Measurements from ENCODE around the gene P4HA2. TPM values are rescaled to one million over a fixed set of nuclear protein-coding genes. Genes with fewer than 3 reads are reported as not detected.

P4HA2 gene
- polyA plus RNA-seq, 1 of the 3 experiments (the other 2 are of a cell fraction), result 67.2 TPM

- 79% methylated on average over 9 of the region's 13 CpGs for WGBS (ENCODE audit: low lambda C conversion rate)
- H3K27ac ChIP-seq (ENCODE audit: low read depth in 2 of 2, low read length in 1 of 2), result peak overlapping the region; percentile 25 to 29; a peak in 3 of 4 replicates
- peak overlapping the region; percentile 100 for H3K4me2 ChIP-seq
- H3K9ac ChIP-seq, result peak overlapping the region; percentile 11; the same call in 1 of the 2 replicates
- peaks cover 33 to 37% of the 10 kb centered on the region in 2 experiments; a peak in 3 of 4 replicates for H3K4me1 ChIP-seq (ENCODE audit: control insufficient read depth in 1 of 2, insufficient read depth in 2 of 2, low read depth in 1 of 2, low read length in 1 of 2)
- H3K9me2 ChIP-seq, result no peaks in the 10 kb centered on the region
- H3K36me3 ChIP-seq (replicated peaks in 1 of 2; ENCODE audit: control insufficient read depth in 1 of 2, insufficient read depth in 2 of 2, low read length in 1 of 2), result no peaks in the 10 kb centered on the region
- no peak overlapping the region for H2AFZ ChIP-seq (ENCODE audit: low read depth)
- H3K27me3 ChIP-seq (ENCODE audit: insufficient read depth), result no peaks in the 10 kb centered on the region
- peak; percentile 35 for DNase-seq
- ChIA-PET CTCF (interaction anchor here (0.7 to 7.4 kb wide), 6 partner anchors 9 to 161 kb away, joined by 3 to 50 read pairs (median 4); no protein-coding TSS in a partner anchor), POLR2A (interaction anchor here (0.7 to 1.1 kb wide), 2 partner anchors 10 to 34 kb away, joined by 3 to 4 read pairs; no protein-coding TSS in a partner anchor)
- H4K20me1 ChIP-seq (ENCODE audit: insufficient read depth), result peaks cover 4% of the 10 kb centered on the region
- no peaks in the 10 kb centered on the region for H3K9me3 ChIP-seq
- H3K4me3 ChIP-seq (ENCODE audit: low read depth in 2 of 2, low read length in 1 of 2), result peak overlapping the region in 1 of 2 experiments; percentile 10; a peak in 1 of 4 replicates
- peaks cover 7% of the 10 kb centered on the region for H3F3A ChIP-seq (replicated peaks; ENCODE audit: insufficient read depth)
- no peak for TF ChIP-seq NRF1 (IDR thresholded peaks at IDR 0.05; ENCODE audit: low read depth, low read length)
- peak; percentile 74 for TF ChIP-seq NFIC (IDR thresholded peaks at IDR 0.05; ENCODE audit: borderline replicate concordance)
- peak; percentile 9; the same call in 1 of the 2 replicates for TF ChIP-seq TCF12 (IDR thresholded peaks at IDR 0.05)
- H3K79me2 ChIP-seq (ENCODE audit: insufficient read depth), result peaks cover 58% of the 10 kb centered on the region
Measured at GRCh38 chr5:132225165-132226032, 2.3 kb downstream of the P4HA2 start.

- no peaks in the 10 kb centered on the region for H3K9me2 ChIP-seq
- H2AFZ ChIP-seq (ENCODE audit: low read depth), result no peak overlapping the region
- H3K4me3 ChIP-seq (ENCODE audit: low read depth in 2 of 2, low read length in 1 of 2), result no peak overlapping the region
- H3K36me3 ChIP-seq (replicated peaks in 1 of 2; ENCODE audit: control insufficient read depth in 1 of 2, insufficient read depth in 2 of 2, low read length in 1 of 2), result no peaks in the 10 kb centered on the region
- no peak for DNase-seq
- H3K79me2 ChIP-seq (ENCODE audit: insufficient read depth), result peaks cover 61% of the 10 kb centered on the region
- TF ChIP-seq NRF1 (IDR thresholded peaks at IDR 0.05; ENCODE audit: low read depth, low read length) (no peak), MXI1 (IDR thresholded peaks at IDR 0.05; ENCODE audit: low read depth, low read length) (no peak), SMC3 (IDR thresholded peaks at IDR 0.05; ENCODE audit: low read depth, low read length) (no peak), MEF2A (IDR thresholded peaks at IDR 0.05; ENCODE audit: borderline replicate concordance, low read depth) (no peak), RAD21 (IDR thresholded peaks at IDR 0.05; ENCODE audit: low read length) (no peak), EZH2phosphoT487 (IDR thresholded peaks at IDR 0.05; ENCODE audit: borderline replicate concordance, low read depth) (no peak)
- peaks cover 4% of the 10 kb centered on the region for H4K20me1 ChIP-seq (ENCODE audit: insufficient read depth)
- H3K9me3 ChIP-seq, result no peaks in the 10 kb centered on the region
- peak overlapping the region; percentile 11; the same call in 1 of the 2 replicates for H3K9ac ChIP-seq
- no peaks in the 10 kb centered on the region for H3K27me3 ChIP-seq (ENCODE audit: insufficient read depth)
- H3K4me2 ChIP-seq, result peak overlapping the region; percentile 100
- ChIA-PET POLR2A (interaction anchor here (0.7 to 1.1 kb wide), 2 partner anchors 9 to 35 kb away, joined by 3 to 4 read pairs; no protein-coding TSS in a partner anchor), CTCF (interaction anchor here (0.7 to 7.4 kb wide), 5 partner anchors 8 to 45 kb away, joined by 3 to 50 read pairs (median 3); no protein-coding TSS in a partner anchor)
- H3K4me1 ChIP-seq (ENCODE audit: control insufficient read depth in 1 of 2, insufficient read depth in 2 of 2, low read depth in 1 of 2, low read length in 1 of 2), result peaks cover 33 to 37% of the 10 kb centered on the region in 2 experiments; a peak in 3 of 4 replicates
- peaks cover 7% of the 10 kb centered on the region for H3F3A ChIP-seq (replicated peaks; ENCODE audit: insufficient read depth)
- 81% methylated on average over 1 of the region's 1 CpG for WGBS (ENCODE audit: low lambda C conversion rate)
- peak overlapping the region; percentile 25 to 29; a peak in 1 of 4 replicates for H3K27ac ChIP-seq (ENCODE audit: low read depth in 2 of 2, low read length in 1 of 2)
Measured at GRCh38 chr5:132224716-132225115, 2.9 kb downstream of the P4HA2 start.

GRCh38 chr5:132223861-132224260 lies 3.8 kb downstream of the P4HA2 start:
- H3F3A ChIP-seq (replicated peaks; ENCODE audit: insufficient read depth), result peaks cover 7% of the 10 kb centered on the region
- no peaks in the 10 kb centered on the region for H3K9me2 ChIP-seq
- no peak overlapping the region for H3K27ac ChIP-seq (ENCODE audit: low read depth in 2 of 2, low read length in 1 of 2)
- no peak overlapping the region for H2AFZ ChIP-seq (ENCODE audit: low read depth)
- WGBS (ENCODE audit: low lambda C conversion rate), result 100% methylated on average over 1 of the region's 2 CpGs
- peaks cover 33 to 37% of the 10 kb centered on the region in 2 experiments; a peak in 3 of 4 replicates for H3K4me1 ChIP-seq (ENCODE audit: control insufficient read depth in 1 of 2, insufficient read depth in 2 of 2, low read depth in 1 of 2, low read length in 1 of 2)
- ChIA-PET CTCF (interaction anchor here (0.7 to 7.4 kb wide), 3 partner anchors 14 to 194 kb away, joined by 3 to 50 read pairs (median 8); no protein-coding TSS in a partner anchor), POLR2A (no interaction called here)
- H3K36me3 ChIP-seq (replicated peaks in 1 of 2; ENCODE audit: control insufficient read depth in 1 of 2, insufficient read depth in 2 of 2, low read length in 1 of 2), result no peaks in the 10 kb centered on the region
- H3K9ac ChIP-seq, result no peak overlapping the region
- no peak overlapping the region for H3K4me2 ChIP-seq
- no peak overlapping the region for H3K4me3 ChIP-seq (ENCODE audit: low read depth in 2 of 2, low read length in 1 of 2)
- peaks cover 64% of the 10 kb centered on the region for H3K79me2 ChIP-seq (ENCODE audit: insufficient read depth)
- H4K20me1 ChIP-seq (ENCODE audit: insufficient read depth), result peaks cover 4% of the 10 kb centered on the region
- no peaks in the 10 kb centered on the region for H3K9me3 ChIP-seq
- no peak for TF ChIP-seq FOXM1 (IDR thresholded peaks at IDR 0.05; ENCODE audit: low read depth)
- DNase-seq, result no peak
- H3K27me3 ChIP-seq (ENCODE audit: insufficient read depth), result no peaks in the 10 kb centered on the region

All from SK-N-SH (cell line).